HG03139 (cell line): ENCODE measurements around the gene COL23A1.

Experiments
- ATAC-seq: cut with Tn5 transposase; IDR thresholded peaks from one replicate; pipeline ENCODE4 v1.9.1; 2021; ENCODE audit not compliant: unreplicated experiment

The COL23A1 gene

GRCh38 chr5:178589180-178590140, 733 bp downstream of the COL23A1 start:
- no peak for ATAC-seq

- ATAC-seq = no peak
Measured at GRCh38 chr5:178588769-178589168, 1.4 kb downstream of the COL23A1 start.

- ATAC-seq = no peak
Measured at GRCh38 chr5:178587763-178588611, 2.2 kb downstream of the COL23A1 start.

- no peak for ATAC-seq
Measured at GRCh38 chr5:178586396-178586795, 3.8 kb downstream of the COL23A1 start.

DNA sequence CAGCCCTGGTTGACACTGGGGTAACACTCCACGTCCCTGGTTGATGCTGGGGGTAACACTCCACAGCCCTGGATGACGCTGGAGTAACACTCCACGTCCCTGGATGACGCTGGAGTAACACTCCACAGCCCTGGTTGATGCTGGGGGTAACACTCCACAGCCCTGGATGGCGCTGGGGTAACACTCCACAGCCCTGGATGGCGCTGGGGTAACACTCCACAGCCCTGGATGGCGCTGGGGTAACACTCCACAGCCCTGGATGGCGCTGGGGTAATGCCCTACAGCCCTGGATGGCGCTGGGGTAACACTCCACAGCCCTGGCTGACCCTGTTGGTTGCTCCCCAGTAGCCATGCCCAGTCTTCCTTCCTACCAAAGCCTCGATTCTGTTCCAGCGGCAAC, 4.8 kb downstream of the COL23A1 start:
- ATAC-seq = peak; percentile 66

DNA sequence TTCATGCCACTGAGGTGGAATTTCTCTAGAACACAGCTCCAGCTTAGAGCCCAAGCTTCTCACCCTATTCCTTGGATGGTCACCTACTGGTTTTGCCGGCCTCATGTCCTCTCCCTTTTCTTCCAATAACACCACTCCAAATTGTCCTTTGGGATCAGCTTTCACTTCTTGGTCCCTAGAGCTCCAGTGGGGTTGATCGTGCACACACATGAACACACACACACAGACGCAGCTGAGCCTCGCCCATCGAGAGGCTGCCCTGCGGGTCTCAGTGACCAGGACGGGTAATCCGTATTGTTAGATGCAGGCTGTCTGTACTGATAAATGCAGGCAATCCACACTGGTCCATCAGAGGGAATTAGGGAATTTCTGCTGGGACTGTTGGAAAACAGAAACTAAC, 6.9 kb downstream of the COL23A1 start:
- ATAC-seq = no peak

- no peak for ATAC-seq
Measured at GRCh38 chr5:178582291-178582690, 7.9 kb downstream of the COL23A1 start.

GRCh38 chr5:178581621-178582020, 8.6 kb downstream of the COL23A1 start:
- no peak for ATAC-seq

DNA sequence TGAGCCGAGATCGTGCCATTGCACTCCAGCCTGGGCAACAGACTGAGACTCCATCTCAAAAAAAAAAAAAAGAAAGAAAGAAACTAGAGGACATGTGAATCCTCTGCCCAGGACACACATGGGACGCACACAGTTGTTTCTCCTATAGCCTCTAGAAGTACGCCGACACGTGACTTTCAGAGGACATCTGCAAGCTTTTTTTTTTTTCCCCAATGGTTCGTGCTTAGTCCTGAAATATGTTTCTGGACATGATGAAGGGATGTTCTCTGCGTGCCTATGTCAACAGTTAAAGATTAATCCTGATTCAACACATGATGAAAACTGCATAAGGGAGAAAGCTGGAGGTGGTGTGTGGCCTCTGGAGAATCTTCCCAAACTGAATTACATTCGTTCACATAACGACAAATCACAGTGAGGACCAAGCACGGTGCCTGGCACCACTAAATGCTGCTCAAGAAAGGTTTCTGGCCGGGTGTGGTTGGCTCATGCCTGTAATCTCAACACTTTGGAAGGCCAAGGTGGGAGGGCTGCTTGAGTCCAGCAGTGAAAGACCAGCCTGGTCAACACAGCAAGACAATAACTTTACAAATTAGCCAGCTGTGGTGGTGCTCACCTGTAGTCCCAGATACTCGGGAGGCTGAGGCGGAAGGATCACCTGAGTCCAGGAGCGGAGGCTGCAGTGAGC, 9.8 kb downstream of the COL23A1 start:
- ATAC-seq = no peak

- no peak for ATAC-seq
Measured at GRCh38 chr5:178577944-178578343, 12.2 kb downstream of the COL23A1 start.

DNA sequence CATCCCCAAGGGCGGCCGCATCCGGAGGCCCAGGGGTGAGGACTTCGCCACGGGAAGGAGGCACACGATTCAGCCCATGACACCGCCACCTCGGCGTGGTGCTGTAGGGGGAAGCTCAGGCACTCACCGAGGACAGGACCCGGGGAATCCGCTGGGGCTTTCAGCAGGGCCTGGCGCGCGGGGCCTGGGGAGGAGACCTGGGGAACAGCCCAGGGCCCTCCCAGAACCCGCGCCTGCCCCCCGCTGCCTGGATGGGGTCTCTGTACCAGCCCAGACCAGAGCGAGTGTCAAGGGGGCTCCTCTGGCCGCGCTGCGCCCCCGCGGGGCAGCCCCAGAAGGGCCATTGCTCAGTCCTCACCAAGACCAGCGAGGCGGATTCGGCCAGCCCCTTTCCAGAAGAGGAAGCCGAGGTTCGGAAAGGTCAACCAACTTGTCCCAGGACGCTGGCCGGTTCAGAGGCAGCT, 12.8 kb downstream of the COL23A1 start:
- no peak for ATAC-seq

GRCh38 chr5:178576591-178577351, 13.4 kb downstream of the COL23A1 start:
- ATAC-seq = no peak

GRCh38 chr5:178573216-178573615, 17.0 kb downstream of the COL23A1 start:
- no peak for ATAC-seq

DNA sequence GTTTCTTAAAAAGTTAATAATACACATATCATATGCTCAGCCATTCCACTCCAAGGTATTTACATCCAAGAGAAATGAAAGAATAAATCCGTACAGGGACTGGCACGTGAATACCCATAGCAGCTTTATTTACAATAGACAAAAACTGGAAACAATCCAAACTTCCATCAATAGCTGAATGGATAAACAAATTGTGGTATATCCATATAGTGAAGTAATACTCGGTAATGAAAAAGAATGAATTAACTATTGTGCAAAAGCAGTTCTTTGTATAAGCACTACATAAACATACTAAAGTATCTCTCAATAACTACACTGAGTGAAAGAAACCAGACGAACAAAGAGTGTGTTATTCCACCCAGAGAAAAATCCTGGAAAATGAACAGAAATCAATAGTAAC, 17.6 kb downstream of the COL23A1 start:
- ATAC-seq = no peak

DNA sequence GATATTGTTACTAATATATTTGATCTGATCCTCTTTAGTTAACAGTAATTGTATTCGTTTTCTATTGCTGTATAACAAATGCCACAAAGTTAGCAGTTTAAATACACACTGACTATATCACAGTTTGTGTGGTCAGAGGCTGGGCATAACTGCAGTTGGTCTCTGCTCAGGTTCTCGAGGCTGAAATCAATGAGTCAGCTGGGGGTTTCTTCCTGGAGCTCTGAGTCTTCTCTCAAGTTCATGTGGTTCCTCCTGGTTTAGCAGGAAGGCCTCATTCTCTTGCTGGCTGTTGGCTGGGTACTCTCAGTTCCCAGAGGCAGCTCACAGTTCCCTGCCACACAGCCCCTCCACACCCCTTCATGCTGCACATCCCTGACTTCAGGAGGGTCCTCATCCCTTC, 20.7 kb downstream of the COL23A1 start:
- ATAC-seq = no peak

DNA sequence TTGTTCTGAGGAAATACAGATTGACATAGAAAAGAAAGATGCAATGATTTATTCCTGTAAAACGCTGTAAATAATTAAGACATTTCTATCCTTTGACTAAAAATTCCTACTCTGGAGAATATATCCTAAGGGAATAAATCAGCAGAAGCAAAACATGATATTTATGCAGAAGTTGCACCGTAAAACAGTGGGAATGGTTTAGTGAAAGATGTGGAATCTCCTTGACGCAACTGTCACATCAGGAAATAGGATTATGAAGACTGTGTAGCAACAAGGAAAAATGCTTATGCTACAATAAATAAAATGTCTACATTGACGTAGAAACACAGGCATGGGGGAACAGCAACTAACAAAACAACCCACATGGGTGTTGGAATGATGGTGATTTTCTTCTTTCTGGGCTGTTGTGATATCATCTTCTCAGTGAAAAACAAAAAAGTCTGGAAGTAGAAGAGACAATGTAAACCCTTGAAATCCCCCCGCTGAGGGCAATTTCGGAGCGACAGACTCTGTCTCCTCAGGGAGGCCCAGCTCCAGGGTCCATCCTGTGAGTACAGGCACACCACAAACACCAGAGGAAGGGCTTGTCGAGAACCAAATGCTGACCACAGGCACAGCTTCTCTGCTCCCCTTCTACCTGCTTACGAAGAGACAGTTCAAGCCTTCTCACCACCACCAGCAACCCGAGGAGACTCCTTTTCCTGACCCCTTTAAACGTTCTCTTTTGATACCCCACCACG, 25.2 kb downstream of the COL23A1 start:
- ATAC-seq = no peak

GRCh38 chr5:178564397-178564796, 25.8 kb downstream of the COL23A1 start:
- ATAC-seq = no peak

DNA sequence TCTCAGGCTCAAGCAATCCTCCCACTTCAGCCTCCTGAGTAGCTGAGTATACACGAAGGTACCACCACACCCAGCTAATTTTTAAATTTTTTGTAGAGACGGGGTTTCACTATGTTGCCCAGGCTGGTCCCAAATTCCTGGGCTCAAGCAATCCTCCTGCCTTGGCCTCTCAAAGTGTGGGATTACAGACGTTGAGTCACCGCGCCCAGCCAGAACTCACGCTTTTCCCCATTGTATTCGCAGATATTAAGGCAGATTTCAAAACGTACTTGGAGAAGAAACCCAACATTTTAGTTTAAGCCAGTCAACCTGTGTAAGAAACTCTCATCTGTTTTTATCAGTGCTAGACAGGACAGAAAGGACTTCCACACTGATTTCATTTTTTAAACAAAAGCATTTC, 26.6 kb downstream of the COL23A1 start:
- ATAC-seq = no peak

DNA sequence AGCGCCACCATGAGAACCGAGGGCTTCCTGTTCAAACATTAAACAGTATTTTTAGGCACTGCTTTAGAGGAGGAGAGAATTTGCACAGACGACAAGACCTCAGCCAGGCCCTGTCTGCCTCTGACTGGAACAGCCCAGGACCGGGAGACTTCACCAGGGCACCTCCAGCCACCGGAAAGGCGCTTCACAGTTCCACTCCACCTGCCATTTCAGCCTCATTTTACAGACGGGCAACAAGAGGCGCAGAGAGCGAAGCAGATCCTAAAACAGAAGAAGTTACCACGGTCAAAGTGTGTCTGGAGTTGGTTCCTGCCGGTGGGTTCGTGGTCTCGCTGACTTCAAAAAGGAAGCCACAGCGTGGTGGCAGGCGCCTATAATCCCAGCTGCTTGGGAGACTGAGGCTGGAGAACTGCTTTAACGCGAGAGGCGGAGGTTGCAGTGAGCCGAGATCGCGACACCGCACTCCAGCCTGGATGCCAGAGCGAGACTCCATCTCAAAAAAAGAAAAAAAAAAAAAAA, 28.4 kb downstream of the COL23A1 start:
- no peak for ATAC-seq

GRCh38 chr5:178560911-178561310, 29.3 kb downstream of the COL23A1 start:
- no peak for ATAC-seq
